ENCODE results near the gene IKZF2. TPM values are rescaled to one million over a fixed set of nuclear protein-coding genes. Genes with fewer than 3 reads are reported as not detected.

The IKZF2 gene
- total RNA-seq, 1 experiment from 2014 or later: 1.6 TPM

- no TSS peak for BruUV-seq (replicated peaks)
- DNase-seq (ENCODE audit: low read depth, low spot score) (no peak), ATAC-seq (no peak)
- no peak overlapping the region for H2AFZ ChIP-seq (ENCODE audit: low read depth, low read length, poor library complexity, severe bottlenecking)
- POLR2A ChIA-PET: no interaction called here
- H3K79me2 ChIP-seq (ENCODE audit: insufficient read depth, low read length): no peaks in the 10 kb centered on the region
- CTCF ChIA-PET: no interaction called here
- RAD21 ChIA-PET (ENCODE audit: low non-redundant PET in 1 of 2, low total read pairs in 2 of 2, uncharacterized antibody in 2 of 2, unreplicated experiment in 2 of 2): no interaction called here
- H3K27ac ChIP-seq (ENCODE audit: low read depth, low read length): no peak overlapping the region
- no peaks in the 10 kb centered on the region for H3K27me3 ChIP-seq (ENCODE audit: insufficient read depth, low read length)
- H3K4me1 ChIP-seq (ENCODE audit: control insufficient read depth in 1 of 2, insufficient read depth in 2 of 2, low read length in 2 of 2): no peaks in the 10 kb centered on the region
- no peaks in the 10 kb centered on the region for H3K9me2 ChIP-seq (ENCODE audit: insufficient read depth)
- no peak overlapping the region for H3K4me2 ChIP-seq (ENCODE audit: low read length)
- H4K20me1 ChIP-seq (ENCODE audit: insufficient read depth): no peaks in the 10 kb centered on the region
- H3K36me3 ChIP-seq (ENCODE audit: control insufficient read depth in 1 of 2, insufficient read depth in 2 of 2, low read length in 2 of 2): no peaks in the 10 kb centered on the region
- intact Hi-C loops (cut with micrococcal nuclease): no loop called here
- no peak overlapping the region for H3K4me3 ChIP-seq (replicated peaks in 1 of 2; ENCODE audit: low read depth in 1 of 2, low read length in 2 of 2)
- TF ChIP-seq SRF (IDR thresholded peaks at IDR 0.05; ENCODE audit: low read depth): no peak
- no peak for TF ChIP-seq POLR2A (IDR thresholded peaks at IDR 0.05; ENCODE audit: borderline replicate concordance, extremely low read depth, insufficient read depth, insufficient read length)
- H3K9me3 ChIP-seq (ENCODE audit: control insufficient read depth in 1 of 2, insufficient read depth in 1 of 2, low read depth in 1 of 2, low read length in 2 of 2): no peaks in the 10 kb centered on the region
- H3K9ac ChIP-seq (ENCODE audit: low read length): no peak overlapping the region
These were observed 150.0 kb downstream of the IKZF2 start for GRCh38 chr2:213001297-213001910.

- POLR2A ChIA-PET: no interaction called here
- no peaks in the 10 kb centered on the region for H3K79me2 ChIP-seq (ENCODE audit: insufficient read depth, low read length)
- no peaks in the 10 kb centered on the region for H3K27me3 ChIP-seq (ENCODE audit: insufficient read depth, low read length)
- no TSS peak for BruUV-seq (replicated peaks)
- CTCF ChIA-PET: no interaction called here
- H4K20me1 ChIP-seq (ENCODE audit: insufficient read depth): no peaks in the 10 kb centered on the region
- H3K36me3 ChIP-seq (ENCODE audit: control insufficient read depth in 1 of 2, insufficient read depth in 2 of 2, low read length in 2 of 2): no peaks in the 10 kb centered on the region
- H3K9me3 ChIP-seq (ENCODE audit: control insufficient read depth in 1 of 2, insufficient read depth in 1 of 2, low read depth in 1 of 2, low read length in 2 of 2): no peaks in the 10 kb centered on the region
- H3K4me2 ChIP-seq (ENCODE audit: low read length): no peak overlapping the region
- DNase-seq (ENCODE audit: low read depth, low spot score) (no peak), ATAC-seq (no peak)
- H3K27ac ChIP-seq (ENCODE audit: low read depth, low read length): no peak overlapping the region
- no peaks in the 10 kb centered on the region for H3K9me2 ChIP-seq (ENCODE audit: insufficient read depth)
- no peak for TF ChIP-seq POLR2A (IDR thresholded peaks at IDR 0.05; ENCODE audit: borderline replicate concordance, extremely low read depth, insufficient read depth, insufficient read length)
- TF ChIP-seq RAD21 (IDR thresholded peaks at IDR 0.05; ENCODE audit: low read depth): no peak
- no peak for TF ChIP-seq POLR2AphosphoS5 (IDR thresholded peaks at IDR 0.05; ENCODE audit: low read depth, low read length)
- TF ChIP-seq ZFX (IDR thresholded peaks at IDR 0.05): no peak
- no peak for TF ChIP-seq CBX3 (IDR thresholded peaks at IDR 0.05; ENCODE audit: low read depth)
- RAD21 ChIA-PET (ENCODE audit: low non-redundant PET in 1 of 2, low total read pairs in 2 of 2, uncharacterized antibody in 2 of 2, unreplicated experiment in 2 of 2): no interaction called here
- no peak overlapping the region for H2AFZ ChIP-seq (ENCODE audit: low read depth, low read length, poor library complexity, severe bottlenecking)
- H3K9ac ChIP-seq (ENCODE audit: low read length): no peak overlapping the region
- intact Hi-C loops (cut with micrococcal nuclease): no loop called here
- no peaks in the 10 kb centered on the region for H3K4me1 ChIP-seq (ENCODE audit: control insufficient read depth in 1 of 2, insufficient read depth in 2 of 2, low read length in 2 of 2)
- H3K4me3 ChIP-seq (replicated peaks in 1 of 2; ENCODE audit: low read depth in 1 of 2, low read length in 2 of 2): no peak overlapping the region
These were observed 152.6 kb downstream of the IKZF2 start for GRCh38 chr2:212998626-212999359.
